OCI-LY3 (cell line): ENCODE results near the gene SLC1A6.

ENCODE experiments used
- EZH2phosphoT487 ChIP-seq: fragments of 200-600 bp; shearing (Covaris generic); IDR thresholded peaks from 2 replicates; pipeline ENCODE4 v1.6.1; 2018; ENCODE audit warnings: antibody characterized with exemption, mixed run types, low read depth
- TF ChIP-seq, protein P1 (sequence below): fragments of 200-600, 300-600 bp; sonication (generic); IDR thresholded peaks from 2 replicates; pipeline ENCODE4 v1.5.1; 2014; ENCODE audit warnings: antibody characterized with exemption, low read length, low read depth

DNA sequence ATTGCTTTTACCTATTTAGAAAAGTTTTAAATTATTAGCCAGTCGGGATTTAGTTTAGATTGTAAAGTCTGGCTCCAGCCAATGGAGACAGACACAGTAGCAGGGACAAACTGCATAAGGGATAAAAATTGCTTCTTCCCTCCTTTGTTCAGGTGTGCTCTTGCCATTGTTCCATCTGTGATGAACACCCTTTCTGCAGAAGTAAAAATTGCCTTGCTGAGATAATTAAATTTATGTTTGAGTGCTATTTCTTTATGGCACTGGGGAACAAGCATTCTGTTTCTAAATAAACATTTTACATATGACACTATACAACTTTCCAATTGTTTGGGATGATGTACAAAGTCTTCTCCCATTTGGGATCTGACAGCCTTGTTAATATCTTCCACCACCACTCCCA, 20.4 kb downstream of the SLC1A6 start:
- TF ChIP-seq, protein P1, sequence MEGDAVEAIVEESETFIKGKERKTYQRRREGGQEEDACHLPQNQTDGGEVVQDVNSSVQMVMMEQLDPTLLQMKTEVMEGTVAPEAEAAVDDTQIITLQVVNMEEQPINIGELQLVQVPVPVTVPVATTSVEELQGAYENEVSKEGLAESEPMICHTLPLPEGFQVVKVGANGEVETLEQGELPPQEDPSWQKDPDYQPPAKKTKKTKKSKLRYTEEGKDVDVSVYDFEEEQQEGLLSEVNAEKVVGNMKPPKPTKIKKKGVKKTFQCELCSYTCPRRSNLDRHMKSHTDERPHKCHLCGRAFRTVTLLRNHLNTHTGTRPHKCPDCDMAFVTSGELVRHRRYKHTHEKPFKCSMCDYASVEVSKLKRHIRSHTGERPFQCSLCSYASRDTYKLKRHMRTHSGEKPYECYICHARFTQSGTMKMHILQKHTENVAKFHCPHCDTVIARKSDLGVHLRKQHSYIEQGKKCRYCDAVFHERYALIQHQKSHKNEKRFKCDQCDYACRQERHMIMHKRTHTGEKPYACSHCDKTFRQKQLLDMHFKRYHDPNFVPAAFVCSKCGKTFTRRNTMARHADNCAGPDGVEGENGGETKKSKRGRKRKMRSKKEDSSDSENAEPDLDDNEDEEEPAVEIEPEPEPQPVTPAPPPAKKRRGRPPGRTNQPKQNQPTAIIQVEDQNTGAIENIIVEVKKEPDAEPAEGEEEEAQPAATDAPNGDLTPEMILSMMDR, result no peak
- no peak for TF ChIP-seq EZH2phosphoT487
